GM21717 (cell line): Measurements from ENCODE around the gene KLF14.
"Not testable (repeated sequence)": the region's sequence is repeated elsewhere in the genome, so short reads cannot be mapped to it uniquely, and the experiment has no call there.

Experiments
- ATAC-seq: cut with Tn5 transposase; IDR thresholded peaks from one replicate; pipeline ENCODE4 v1.9.1; 2021; ENCODE audit warnings: mild to moderate bottlenecking, moderate library complexity; ENCODE audit not compliant: unreplicated experiment

KLF14 gene

DNA sequence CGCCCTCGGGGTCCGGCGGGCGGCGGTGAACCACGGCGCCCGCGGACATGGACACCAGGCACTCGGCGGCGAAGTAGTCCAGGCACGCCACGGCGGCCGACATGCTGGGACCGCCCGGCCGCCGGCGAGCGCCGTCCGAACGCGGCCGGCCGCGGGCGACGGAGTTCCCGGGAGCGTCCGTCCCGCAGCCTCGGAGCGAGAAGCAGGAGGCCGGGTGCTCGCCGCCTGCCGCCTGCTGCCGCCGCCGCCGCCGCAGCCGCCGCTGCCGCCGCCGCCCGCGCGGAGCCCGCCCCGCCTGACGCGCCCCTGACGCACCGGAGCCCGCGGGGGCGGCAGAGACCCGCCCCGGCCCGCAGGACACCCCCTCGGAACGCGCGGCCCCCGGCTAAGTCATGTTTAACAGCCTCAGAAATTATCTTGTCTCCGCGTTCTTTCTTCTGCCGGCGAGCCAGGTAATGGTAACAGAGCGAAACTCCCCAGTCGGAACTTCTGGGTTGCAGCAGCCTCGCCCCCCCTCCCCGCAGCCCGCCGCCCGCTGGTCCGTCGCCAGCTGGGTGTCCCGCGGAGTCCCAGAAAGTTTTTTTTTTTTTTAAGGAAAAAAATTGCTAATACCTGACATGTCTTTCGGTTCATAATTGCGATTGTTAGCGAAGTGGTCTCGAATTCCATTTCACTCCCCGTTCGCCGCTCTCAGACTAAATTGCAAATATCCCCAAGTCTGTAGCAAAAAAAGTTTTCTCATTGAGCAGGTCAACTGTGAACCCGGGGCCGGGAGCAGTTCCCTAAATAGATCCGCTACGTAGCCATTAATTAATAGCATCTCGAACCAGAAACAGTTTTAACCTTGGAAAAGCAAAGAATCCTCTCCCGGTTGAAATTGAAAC is at the start of gene KLF14:
KLF14 (minus strand) TSS at position 277 of the 884 bp plus-strand sequence; CDS start at position 103, 174 bp downstream.
- ATAC-seq, result no peak

- ATAC-seq, result no peak
Observed at GRCh38 chr7:130781346-130781745, 47.3 kb upstream of the KLF14 start.

DNA sequence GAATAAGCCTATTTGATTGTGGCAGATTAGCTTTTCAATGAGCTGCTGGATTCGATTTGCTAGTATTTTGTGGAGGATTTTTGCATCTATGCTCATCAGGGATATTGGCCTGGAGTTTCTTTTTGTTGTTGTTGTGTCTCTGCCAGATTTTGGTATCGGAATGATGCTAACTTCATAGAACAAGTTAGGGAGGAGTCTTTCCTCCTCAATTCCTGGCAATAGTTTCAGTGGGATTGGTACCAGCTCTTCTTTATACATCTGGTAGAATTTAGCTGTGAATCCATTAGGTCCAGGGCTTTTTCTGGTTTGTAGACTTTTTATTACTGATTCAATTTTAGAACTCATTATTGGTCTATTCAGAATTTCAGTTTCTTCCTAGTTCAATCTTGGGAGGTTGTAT is 43.4 kb upstream of the KLF14 start:
- ATAC-seq, result no peak

DNA sequence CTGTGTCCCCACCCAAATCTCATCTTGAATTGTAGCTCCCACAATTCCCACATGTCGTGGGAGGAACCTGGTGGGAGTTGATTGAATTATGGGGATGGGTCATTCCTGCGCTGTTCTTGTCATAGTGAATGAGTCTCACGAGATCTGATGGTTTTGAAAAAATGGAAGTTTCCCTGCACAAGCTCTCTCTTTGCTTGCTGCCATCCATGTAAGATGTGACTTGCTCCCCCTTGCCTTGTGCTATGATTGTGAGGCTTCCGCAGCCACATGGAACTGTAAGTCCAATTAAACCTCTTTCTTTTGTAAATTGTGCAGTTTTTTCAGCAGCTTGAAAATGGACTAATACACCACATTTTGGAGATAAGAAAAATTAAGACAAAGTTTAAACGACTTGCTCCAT is 38.4 kb upstream of the KLF14 start:
- ATAC-seq, result not testable (repeated sequence)

- ATAC-seq, result no peak
Observed at GRCh38 chr7:130768854-130769253, 34.8 kb upstream of the KLF14 start.

DNA sequence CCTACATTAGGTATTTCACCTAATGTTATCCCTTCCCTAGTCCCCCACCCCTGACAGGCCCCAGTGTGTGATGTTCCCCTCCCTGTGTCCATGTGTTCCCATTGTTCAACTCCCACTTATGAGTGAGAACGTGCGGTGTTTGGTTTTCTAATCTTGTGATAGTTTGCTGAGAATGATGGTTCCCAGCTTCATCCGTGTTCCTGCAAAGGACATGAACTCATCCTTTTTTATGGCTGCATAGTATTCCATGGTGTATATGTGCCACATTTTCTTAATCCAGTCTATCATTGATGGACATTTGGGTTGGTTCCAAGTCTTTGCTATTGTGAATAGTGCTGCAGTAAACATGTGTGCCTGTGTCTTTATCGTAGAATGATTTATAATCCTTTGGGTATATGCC is 30.6 kb upstream of the KLF14 start:
- ATAC-seq, result not testable (repeated sequence)

DNA sequence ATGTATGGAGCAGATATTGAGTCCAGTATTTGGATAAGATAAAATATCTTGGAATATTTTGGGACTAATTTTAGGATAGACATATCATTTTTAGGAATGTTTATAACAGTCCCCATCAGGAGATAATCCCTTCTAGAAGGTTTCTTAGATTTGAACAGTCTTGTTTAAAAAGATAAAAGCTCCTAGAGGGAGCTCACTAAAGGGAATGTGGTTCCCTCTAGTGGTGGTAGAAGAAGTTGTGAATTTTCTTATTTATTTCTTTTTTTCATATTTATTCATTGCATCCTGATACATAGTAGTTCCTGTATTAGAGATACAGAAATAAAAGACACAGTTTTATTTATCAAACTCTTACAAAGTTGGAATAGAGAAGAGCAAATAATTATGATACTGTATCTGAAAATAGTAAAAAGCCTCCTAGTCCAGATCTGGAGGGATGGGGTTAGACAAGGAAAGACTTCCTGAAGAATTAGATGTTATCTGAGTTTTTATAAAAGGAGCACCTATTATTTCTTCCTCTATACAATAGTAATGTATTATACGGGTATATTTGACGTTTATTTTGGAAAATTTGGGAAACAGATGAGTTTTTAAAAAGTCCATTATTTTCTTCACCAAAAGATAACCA is 24.5 kb upstream of the KLF14 start:
- ATAC-seq, result no peak

- no peak for ATAC-seq
Observed at GRCh38 chr7:130756316-130756715, 22.3 kb upstream of the KLF14 start.

DNA sequence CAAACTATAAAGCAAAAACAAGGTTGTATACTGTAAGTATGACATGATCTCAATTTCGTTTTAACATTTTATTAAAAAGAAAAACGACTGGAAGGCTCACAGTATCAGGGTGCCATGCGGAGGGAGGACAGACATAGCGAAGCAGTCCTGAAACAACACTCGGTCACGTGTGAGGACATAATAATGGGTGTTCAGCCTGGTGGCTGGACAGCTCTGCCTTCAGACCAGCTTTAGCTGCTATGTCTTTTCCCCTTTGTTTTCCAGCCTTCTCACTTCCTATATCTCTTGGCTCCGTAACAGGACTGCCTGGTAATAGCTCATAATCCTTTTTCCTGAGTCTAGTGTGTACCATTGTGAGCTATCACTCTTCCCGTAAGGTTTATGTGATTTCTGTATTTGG is 18.4 kb upstream of the KLF14 start:
- ATAC-seq, result no peak

- ATAC-seq, result no peak
Observed at GRCh38 chr7:130750755-130751154, 16.7 kb upstream of the KLF14 start.

GRCh38 chr7:130748531-130749389 is 14.8 kb upstream of the KLF14 start:
- no peak for ATAC-seq

DNA sequence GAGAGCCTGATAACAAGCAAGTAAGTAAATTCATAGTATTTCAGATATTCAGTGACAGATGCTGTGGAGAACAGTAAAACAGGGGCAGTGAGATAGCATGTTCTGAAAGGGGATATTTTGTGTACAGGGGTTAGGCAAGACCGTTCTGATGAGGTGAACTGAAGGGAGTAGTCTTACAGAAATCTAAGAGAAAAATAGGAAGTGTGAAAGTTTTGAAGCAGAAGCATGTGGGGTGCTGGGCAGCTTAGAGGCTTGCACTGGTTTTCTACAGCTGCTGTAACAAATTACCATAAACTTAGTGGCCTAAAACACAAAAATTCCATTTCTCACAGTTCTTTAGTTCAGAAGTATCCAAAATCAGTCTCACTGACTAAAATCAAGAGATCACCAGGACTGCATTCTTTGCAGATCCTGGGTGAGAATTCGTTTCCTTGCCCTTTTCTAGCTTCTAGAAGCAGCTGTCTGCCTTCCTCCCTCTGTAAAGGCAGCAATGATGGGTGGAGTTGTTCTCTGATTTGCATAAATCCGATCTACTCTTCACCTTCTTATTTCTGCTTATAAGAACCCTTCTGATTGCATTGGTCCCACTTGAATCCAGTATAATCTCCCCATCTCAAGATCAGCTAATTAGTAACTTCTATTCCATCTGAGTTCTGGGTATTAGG is 7.5 kb upstream of the KLF14 start:
- ATAC-seq, result no peak

DNA sequence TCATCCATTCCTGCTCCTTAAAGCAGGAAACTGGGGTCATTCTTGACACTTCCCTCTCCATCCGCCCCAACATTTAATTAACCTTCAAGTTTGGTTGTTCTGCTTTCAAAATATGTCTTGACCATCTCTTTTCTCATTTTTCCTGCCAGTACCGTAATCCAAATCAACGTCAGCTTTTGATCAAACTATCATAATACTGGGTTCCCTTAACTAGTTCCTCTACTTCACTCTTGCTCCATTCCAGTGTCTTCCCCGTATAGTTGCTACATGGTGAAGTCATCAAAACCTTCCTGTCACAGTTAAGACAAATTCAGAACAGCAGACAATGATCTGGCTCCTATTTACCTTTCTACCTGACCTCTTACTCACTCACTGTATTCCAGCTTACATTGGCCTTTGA is 6.6 kb upstream of the KLF14 start:
- ATAC-seq, result no peak

DNA sequence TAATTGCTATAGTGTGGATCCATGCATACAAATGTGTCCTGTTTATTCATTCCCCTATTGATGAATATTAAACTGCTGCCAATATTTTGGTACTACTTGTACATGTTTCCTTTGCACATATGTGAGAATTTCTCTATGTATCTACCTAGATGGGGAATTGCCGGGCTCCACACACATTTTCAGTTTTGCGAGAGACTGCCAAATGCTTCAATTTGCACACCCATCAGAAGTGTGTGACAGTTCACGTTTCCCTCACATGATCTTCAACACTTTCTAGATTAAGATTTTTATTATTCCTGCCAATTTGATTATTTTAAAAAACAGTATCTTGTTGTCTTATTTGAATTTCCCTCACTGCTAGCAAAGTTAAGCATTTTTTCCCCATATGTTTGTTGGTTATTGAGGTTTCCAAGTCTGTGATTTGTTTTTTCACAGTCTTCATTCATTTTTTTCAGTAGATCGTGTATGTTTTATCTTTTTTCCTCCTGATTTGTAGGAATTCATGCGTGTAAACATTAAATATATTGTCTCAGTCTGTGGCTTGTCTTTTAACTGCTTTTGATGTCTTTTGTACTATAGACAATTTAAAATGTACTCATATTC is 2.4 kb upstream of the KLF14 start:
- ATAC-seq, result no peak

DNA sequence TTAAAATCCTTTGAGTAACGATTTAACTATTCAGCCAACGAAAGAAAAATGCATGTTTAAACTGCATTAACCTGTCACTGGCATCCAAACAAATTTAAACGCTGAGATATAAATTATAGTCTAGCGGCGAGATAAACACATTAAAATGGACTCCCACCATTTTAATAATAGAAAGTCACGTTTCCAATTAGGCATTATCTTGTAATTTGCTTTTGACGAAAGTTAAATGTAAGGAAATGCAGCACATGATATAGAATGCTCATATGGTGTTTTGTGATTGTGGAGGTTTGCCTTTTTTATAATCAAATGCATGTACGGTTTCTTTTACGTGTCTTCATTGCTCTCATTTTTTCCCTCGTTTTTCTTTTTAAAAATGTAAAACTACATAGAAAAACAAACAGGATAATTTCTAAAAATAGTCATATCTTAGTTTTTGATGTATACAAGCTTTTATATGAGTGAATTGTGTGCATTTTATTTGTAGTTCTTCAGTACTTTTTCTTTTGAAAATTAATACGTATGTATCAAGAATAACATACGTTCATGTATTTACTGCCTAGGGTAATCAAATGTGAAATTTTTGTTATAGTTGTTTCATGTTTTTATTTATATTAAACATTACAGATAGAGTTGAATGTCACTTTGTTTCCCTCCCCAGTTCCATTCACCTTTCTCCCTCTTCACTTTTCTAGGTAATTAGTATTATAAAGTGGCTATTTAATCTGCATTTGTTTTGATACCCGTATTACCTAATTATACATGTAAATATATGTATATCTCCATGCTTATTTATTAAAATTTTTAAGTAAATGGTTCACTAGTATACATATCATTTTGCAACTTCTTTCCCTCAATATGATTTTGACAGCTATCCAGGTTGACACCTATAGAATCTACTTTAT is 1.1 kb upstream of the KLF14 start:
- ATAC-seq, result no peak

- no peak for ATAC-seq
Observed at GRCh38 chr7:130732980-130733930, 752 bp downstream of the KLF14 start.

- ATAC-seq, result no peak
Observed at GRCh38 chr7:130723784-130724183, 10.2 kb downstream of the KLF14 start.
